GM12873 (cell line): ENCODE results near the gene VWC2L.

Experiments
- TF ChIP-seq, protein P1 (sequence below): IDR thresholded peaks from 2 replicates; pipeline ENCODE4 v1.5.1; 2012; ENCODE audit warnings: low read depth, mild to moderate bottlenecking, moderate library complexity, low read length, control low read depth; ENCODE audit not compliant: insufficient read depth; ENCODE audit errors: missing control alignments

The VWC2L gene

DNA sequence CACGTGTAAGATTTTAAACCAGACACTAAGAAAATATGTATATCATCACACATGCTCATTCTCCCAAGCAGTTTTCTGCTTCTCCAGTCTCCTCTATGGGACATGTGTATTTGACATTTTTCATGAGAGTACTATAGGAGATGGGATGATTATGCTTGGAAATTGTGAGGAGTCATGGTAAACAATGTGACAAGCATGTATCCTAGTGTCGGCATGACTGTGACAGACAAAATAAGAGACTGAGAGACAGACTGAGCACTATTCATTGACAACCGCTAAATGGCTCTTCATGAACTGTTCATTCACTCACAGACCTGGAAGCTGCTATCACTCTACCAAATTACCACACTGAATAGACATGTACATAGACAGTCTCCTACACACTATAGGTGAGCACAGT lies 127.1 kb downstream of the VWC2L start:
- TF ChIP-seq, protein P1, sequence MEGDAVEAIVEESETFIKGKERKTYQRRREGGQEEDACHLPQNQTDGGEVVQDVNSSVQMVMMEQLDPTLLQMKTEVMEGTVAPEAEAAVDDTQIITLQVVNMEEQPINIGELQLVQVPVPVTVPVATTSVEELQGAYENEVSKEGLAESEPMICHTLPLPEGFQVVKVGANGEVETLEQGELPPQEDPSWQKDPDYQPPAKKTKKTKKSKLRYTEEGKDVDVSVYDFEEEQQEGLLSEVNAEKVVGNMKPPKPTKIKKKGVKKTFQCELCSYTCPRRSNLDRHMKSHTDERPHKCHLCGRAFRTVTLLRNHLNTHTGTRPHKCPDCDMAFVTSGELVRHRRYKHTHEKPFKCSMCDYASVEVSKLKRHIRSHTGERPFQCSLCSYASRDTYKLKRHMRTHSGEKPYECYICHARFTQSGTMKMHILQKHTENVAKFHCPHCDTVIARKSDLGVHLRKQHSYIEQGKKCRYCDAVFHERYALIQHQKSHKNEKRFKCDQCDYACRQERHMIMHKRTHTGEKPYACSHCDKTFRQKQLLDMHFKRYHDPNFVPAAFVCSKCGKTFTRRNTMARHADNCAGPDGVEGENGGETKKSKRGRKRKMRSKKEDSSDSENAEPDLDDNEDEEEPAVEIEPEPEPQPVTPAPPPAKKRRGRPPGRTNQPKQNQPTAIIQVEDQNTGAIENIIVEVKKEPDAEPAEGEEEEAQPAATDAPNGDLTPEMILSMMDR = no peak

DNA sequence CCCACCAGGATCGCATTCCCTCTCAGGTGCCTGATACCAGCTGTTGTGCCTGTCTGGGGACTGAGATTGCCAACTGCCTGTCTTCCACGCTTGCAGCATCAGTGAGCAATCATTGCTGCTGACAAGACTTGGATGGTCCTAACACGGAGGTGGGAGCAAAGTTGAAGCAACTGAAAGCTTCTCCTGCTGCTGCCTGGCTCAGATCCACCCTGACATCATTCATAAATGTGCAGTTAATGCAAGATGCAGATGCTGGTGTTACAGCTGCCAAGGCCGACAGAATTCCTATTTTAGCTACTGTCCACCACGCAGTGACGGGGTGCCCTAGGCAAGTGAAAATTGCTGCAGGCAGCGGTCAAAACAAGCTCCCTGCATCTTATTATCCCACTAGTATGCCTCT lies 131.4 kb downstream of the VWC2L start:
- TF ChIP-seq, protein P1 = no peak

DNA sequence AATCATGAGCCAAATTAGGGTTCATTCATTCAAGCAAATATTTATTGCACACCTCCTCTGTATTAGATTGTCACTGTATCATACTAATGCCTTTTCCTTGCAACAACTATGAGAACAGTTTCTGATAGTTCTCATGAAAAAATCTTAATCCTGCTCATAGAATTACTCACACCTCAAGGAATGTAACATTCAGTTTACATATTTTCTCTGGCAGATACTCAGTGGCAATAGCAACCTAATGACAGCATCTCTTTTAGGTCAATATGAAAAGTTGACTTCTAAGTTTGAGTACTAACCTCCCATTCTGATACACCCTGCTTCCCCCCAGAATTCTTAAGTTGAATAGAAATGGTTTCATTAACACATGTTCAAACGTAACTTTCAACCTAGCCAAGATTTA lies 132.0 kb downstream of the VWC2L start:
- TF ChIP-seq, protein P1 = no peak

DNA sequence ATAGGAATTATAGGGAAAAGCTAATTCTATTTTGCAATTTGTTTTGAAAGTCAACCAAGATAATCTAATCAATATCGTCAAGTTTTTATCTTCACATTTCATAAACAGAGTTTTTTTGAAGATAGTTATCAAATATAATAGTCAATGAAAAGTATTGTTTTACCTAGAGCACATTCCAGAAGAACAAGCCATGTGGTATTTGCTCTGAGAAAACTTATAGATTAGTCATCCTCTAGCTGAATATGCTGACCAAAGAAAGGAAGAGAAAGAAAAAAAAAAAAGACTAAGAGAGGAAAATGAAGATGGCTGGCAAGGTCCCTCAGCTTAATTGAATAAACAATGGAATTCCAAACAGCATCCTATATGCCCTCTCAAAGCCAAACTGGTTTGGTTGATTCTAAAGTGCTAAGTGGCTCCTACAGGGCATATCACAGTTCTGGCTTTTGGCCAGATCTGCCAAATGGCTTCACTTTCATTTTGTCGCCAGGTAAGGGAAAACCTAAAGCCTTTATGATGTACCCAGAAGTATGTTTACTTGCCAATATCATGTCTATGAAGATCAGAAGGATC lies 132.6 kb downstream of the VWC2L start:
- TF ChIP-seq, protein P1 = no peak

DNA sequence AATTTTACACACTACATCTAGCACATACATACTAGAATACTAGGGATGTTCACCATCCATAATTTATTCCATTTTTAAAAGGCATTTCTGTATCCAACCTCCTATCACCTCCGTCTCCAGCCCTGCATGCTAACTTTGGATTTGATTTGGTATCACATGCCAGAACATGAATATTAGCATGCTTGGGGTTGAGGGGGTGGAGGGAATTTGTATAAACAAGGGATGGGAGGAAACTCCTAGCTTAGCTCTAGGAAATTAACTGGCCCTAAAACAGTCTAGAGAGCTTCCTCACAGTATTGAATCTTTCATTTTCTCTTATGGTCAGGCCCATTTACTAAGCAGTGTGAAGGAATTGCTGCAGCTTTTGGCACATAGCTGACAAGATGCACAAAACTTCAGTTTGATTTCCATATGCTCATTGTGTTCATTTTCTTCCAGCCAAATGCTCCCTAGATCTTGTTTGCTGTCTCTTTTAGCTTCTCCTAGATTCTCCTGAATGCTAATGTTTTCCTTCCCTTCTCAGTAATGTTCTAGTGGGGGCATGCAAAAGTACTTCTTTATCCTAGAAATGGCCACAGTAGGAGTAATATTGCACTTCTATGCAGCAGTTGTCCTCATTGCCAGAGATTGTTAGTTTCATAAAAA lies 135.2 kb downstream of the VWC2L start:
- TF ChIP-seq, protein P1 = no peak

DNA sequence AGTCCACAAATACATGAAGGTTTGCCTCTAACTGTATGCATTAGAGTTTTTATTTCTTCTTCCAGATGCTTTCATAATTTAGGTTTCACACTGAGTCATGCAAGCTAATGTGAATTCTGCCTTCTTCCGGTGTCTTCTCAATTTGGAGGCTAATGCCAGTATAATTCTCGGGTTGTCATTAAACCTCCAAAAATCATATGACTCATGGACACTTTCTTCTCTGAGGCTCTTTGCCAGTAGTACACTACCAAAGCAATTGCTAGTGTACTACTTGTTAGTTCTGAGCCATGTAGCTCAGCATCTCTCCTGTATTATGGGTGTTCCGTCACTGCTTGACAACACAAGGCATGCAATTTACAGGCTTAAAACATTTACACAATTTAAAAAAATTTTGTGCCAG lies 137.1 kb downstream of the VWC2L start:
- TF ChIP-seq, protein P1 = no peak

DNA sequence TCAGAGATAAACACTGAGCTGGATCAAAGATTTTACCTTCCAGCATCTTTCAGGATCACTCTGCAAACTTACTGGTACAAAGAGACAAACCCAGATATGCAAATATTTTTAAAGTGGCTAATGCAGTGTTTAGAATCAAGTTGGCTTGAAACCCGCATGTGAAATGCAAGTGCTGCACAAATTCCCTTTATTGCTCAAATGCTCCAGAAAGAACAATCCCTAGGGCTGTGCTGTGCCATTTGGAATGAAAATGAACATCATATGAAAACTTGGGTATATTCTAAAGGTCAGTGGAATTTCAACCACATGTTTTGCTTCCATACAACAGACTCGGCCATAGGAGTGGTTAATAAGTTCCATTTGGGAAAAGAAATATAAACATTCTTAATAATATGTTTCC lies 139.1 kb downstream of the VWC2L start:
- TF ChIP-seq, protein P1 = no peak
